NCI-H446 treated with DMSO at 0.1 percent for 48 hours (cell line): Measurements from ENCODE around the gene ATAD3B.
"Not testable (repeated sequence)": the region's sequence is repeated elsewhere in the genome, so short reads cannot be mapped to it uniquely, and the experiment has no call there.

ENCODE experiments used
- DNase-seq: peaks from one replicate; lab custom pipeline; 2025; lab: John Stamatoyannopoulos, UW

ATAD3B gene

GRCh38 chr1:1513675-1514074 is 42.1 kb downstream of the ATAD3B start:
- DNase-seq, result not testable (repeated sequence)

GRCh38 chr1:1514376-1514775 is 42.8 kb downstream of the ATAD3B start:
- DNase-seq, result not testable (repeated sequence)

GRCh38 chr1:1516923-1517322 is 45.4 kb downstream of the ATAD3B start:
- not testable (repeated sequence) for DNase-seq

DNA sequence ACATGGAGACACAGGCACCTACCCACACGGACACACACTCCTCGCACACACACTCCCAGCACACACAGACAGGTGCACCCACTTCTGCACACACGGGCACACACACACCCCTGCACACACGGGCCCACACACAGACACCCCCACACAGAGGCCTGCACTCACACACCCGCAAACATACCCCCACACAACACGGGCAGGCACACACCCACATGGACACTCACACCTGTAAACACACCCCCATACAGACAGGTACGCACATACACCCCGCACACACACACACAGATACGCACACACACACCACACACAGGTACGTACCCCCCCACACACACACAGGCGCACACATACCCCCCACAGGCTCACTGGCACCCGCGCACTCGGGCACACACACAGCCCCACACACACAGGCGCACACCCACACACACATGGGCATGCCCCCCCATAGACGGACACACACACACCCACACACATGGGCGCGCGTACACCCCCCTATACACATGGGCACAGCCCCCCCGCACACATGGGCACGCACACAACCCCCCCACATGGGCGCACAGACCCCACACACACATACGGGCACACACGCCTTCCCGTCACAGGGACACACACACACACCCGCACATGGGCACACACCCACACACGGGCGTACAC is 46.5 kb downstream of the ATAD3B start:
- DNase-seq, result no peak

GRCh38 chr1:1518621-1519007 is 47.0 kb downstream of the ATAD3B start:
- DNase-seq, result not testable (repeated sequence)

DNA sequence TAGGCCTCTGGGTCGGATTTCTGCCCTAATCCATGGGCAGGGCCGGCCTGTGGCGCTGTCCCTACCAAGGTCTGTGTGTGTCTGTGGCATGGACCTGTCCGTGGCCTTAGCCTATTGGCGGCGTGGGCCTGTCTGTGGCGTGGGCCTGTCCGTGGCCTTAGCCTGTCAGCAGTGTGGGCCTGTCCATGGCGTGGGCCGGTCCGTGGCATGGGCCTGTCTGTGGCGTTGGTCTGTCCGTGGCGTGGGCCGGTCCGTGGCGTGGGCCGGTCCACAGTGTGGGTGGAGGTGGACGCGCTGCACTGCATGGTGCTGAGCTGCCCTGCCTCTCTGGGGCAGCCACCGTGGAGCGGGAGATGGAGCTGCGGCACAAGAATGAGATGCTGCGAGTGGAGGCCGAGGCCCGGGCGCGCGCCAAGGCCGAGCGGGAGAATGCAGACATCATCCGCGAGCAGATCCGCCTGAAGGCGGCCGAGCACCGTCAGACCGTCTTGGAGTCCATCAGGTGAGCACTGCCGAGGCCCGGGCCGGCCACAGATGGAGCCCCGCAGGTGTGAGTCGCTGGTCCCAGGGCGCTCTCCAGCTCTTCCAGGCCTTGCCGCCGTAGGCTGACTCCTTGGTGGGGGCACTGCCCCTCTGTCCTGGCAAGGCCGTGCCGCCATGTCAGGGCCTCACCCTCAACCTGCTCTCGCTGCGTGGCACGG is 48.4 kb downstream of the ATAD3B start:
- not testable (repeated sequence) for DNase-seq

DNA sequence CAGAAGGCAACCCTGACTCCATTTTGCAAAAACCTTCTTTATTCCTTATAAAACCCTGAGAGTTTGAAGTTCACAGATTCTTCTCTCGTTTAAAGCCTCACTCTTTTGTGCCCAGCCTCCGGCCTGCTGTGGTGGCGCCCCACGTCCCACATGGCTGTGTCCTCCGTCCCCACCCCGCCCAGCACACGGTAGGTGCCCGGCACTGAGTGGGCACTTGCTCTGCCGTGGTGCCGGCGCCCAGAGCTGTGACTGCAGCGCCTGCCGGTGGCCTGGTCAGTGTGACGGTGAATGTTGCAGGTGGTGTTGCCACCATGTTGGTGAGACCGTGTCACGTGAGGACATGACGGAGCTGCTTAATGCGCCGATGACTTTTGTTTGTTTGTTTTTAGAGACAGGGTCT is 49.8 kb downstream of the ATAD3B start:
- DNase-seq, result no peak

DNA sequence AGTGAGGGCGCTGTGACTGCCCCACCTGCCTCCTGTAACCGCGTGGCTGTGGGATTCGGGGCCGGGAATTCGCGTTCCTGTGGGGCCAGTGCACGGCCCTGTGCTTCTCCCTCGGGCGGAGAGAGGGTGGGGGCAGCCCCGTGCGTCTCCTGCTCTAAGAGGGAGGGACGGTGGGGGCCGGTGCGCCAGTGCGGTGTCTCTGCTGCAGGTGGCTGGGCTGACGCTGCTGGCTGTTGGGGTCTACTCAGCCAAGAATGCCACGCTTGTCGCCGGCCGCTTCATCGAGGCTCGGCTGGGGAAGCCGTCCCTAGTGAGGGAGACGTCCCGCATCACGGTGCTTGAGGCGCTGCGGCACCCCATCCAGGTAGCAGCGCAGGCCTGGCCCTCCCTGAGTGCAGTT is 51.0 kb downstream of the ATAD3B start:
- DNase-seq, result not testable (repeated sequence)

- not testable (repeated sequence) for DNase-seq
Observed at GRCh38 chr1:1523226-1523625, 51.7 kb downstream of the ATAD3B start.

DNA sequence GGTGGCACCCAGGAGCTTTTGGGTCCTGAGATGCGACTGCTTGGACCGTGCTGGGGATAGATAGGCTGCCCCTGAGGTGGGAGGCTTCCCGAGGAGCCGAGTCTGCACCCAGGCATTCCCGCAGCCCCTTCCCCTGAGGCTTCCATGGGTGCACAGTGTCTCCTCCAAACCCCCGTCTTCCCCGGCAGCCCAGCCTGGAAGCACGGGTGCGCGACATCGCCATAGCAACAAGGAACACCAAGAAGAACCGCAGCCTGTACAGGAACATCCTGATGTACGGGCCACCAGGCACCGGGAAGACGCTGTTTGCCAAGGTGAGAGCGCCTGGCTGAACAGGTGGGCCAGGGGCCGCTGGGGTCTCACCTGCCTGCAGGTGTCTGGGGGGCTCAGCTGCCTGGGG is 52.1 kb downstream of the ATAD3B start:
- DNase-seq, result not testable (repeated sequence)

GRCh38 chr1:1524750-1525383 is 53.3 kb downstream of the ATAD3B start:
- not testable (repeated sequence) for DNase-seq

DNA sequence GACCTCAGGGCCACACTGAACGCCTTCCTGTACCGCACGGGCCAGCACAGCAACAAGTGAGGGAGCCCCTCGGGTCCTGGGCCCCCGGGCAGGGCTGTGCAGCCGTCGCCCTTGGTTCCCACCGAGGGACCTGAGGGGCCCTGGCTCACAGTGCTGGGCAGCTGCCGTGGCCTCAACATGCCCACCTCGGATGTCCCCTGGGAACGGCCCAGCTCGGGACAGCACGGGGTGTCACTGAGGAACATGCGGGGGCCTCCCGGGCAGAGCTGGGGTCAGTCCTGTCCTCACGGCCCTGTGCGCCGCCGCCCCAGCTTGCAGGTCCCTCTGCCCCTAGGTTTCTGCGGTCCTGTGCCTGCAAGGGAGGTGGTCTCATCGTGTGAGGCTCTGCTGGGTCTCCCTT is 54.9 kb downstream of the ATAD3B start:
- not testable (repeated sequence) for DNase-seq

DNA sequence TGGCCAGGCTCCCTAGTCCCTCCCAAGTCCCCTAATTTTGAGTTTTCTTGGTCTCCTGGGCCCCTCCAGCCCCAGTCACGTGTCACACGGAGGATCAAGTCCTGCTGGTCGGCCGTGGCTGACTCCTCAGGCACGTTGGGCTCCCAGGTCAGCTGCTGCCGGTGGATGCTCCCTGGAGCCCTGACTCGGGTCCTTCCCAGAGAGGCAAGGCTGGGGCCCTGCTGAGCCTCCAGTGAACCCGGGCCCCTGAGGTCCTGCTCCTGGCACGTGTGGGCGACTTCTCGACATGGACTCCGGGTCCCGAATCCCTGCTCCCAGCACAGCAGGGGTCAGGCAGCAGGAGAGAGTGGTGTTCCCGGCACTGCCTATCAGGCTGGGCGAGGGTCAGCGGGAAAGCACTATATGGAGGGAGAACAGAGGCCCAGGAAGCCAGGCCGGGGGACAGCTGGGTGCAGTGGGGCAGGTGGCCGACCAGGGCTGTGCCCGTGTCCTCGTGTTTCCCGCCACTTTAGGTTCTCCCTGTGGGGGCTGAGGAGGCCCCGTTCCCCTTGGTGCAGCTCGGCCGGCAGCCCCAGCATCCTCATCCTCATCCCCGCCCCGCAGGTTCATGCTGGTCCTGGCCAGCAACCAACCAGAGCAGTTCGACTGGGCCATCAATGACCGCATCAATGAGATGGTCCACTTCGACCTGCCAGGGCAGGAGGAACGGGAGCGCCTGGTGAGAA is 55.7 kb downstream of the ATAD3B start:
- DNase-seq, result no peak

- DNase-seq, result no peak
Observed at GRCh38 chr1:1528301-1529267, 57.0 kb downstream of the ATAD3B start.

- DNase-seq, result no peak
Observed at GRCh38 chr1:1529321-1529720, 57.8 kb downstream of the ATAD3B start.

- no peak for DNase-seq
Observed at GRCh38 chr1:1529936-1530335, 58.4 kb downstream of the ATAD3B start.

GRCh38 chr1:1531947-1532346 is 60.4 kb downstream of the ATAD3B start:
- DNase-seq, result no peak

GRCh38 chr1:1533176-1533893 is 61.8 kb downstream of the ATAD3B start:
- DNase-seq, result not testable (repeated sequence)

DNA sequence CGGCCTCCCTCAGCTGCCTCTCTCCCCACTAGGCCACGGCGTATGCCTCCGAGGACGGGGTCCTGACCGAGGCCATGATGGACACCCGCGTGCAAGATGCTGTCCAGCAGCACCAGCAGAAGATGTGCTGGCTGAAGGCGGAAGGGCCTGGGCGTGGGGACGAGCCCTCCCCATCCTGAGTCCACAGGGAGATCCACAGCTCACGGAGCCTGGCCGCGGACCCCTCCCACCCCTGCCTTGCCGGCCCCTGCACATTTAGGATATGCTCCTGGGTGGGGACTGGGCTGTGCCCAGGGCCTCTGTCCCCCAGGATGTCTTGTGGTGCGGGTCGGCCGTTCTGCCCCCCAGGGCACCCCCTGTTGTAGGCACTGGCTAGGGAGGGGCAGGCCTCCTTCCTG is 62.3 kb downstream of the ATAD3B start:
- DNase-seq, result not testable (repeated sequence)

DNA sequence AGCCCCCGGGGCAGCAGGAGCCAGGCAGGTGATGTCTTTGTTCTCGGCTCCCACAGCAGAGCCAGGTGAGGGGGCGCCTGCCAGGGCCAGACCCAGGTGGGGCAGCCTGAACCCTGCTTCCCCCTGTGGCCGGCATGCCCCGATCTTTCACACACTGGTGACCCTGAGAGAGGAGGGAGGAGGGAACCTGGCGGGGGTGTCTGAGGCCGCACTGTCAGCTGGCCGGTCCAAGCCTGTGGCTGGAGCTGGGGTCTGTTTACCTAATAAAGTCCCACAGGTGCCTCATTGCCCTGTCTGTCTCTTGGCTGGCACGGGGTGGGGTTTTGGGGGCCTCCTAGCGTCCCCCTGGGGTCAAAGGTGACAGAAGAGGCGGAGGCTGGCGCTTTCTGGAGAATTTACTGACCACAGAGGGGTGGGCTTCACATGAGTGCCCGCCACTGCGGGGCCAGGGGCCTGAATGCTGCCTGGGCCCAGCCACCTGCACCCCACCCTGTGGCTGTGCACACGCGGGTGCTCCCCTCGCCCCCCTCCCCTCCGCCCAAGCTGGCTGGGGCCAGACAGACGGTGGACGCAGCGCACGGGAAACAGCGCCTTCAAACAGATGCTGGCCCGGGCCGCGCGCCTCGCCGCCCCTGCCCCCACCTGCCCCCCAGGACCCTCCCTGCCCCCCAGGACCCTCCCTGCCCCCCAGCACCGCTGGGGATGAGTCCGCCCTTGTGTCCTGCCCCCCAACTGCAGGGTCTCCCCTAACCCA is 63.0 kb downstream of the ATAD3B start:
- no peak for DNase-seq
